K562 (cell line): ENCODE data around the gene CEP70. TPM values are rescaled to one million over a fixed set of nuclear protein-coding genes. Genes with fewer than 3 reads are reported as not detected.

Source experiments
- ATAC-seq: fragments of 200-7000 bp; cut with Tn5 transposase; 3 replicates; pipeline ENCODE4 v1.9.1; 2020; ENCODE audit warnings: moderate library complexity
- BruUV-seq: library from RNA; stranded (reverse); fragments of 400-500 nt; replicated peaks from 2 replicates; lab custom pipeline; 2021; lab: Mats Ljungman, UMichigan
- CTCF ChIA-PET: fragments of 300-600 bp; formaldehyde crosslinking; extraction: SDS; loops from one replicate; lab custom pipeline; 2021; ENCODE audit warnings: low intra/inter-chr PET ratio; lab: Yijun Ruan, JAX
- POLR2A ChIA-PET: fragments of 300-600, 350-650 bp; sonication (Branson Sonifier 250); formaldehyde crosslinking; extraction: SDS; loops from one replicate; lab custom pipeline; 2021; ENCODE audit warnings: antibody characterized with exemption, inconsistent platforms; lab: Yijun Ruan, JAX
- DNase-seq, 4 experiments: peaks; one replicate each; pipeline versions ENCODE4 v3.0.0 to v3.0.0-alpha.2; 2011 to 2018; ENCODE audit warnings: low spot score in 3 of 4, mixed read lengths in 3 of 4; ENCODE audit errors: extremely low read depth in 1 of 4
- FAIRE-seq: peaks from 2 replicates; lab custom pipeline; 2011; peaks lifted over from hg19 to GRCh38; lab: Jason Lieb, UNC
- H2AFZ ChIP-seq: 2 replicates; pipeline ENCODE4 v1.6.0; 2011; ENCODE audit warnings: low read depth, low read length, control low read depth, inconsistent platforms
- H3K27ac ChIP-seq: fragments of 200-600 bp; 3 replicates; pipeline ENCODE4 v1.8.0; 2011; ENCODE audit warnings: low read depth, mild to moderate bottlenecking, control low read depth, inconsistent platforms, low read length, moderate library complexity, mixed read lengths; ENCODE audit errors: extremely low read depth
- H3K27me3 ChIP-seq, 2 experiments: fragments of 300-600 bp in 1 of 2; 2 replicates in 1 of 2; 3 replicates in 1 of 2; pipeline versions ENCODE4 v1.6.0 to v1.8.0; 2011; ENCODE audit warnings: inconsistent platforms in 2 of 2, low read length in 2 of 2, mild to moderate bottlenecking in 1 of 2, mixed read lengths in 1 of 2, moderate library complexity in 1 of 2; ENCODE audit not compliant: control insufficient read depth in 2 of 2, insufficient read depth in 2 of 2
- H3K36me3 ChIP-seq: fragments of 300-600 bp; 3 replicates; pipeline ENCODE4 v1.8.0; 2011; ENCODE audit warnings: mild to moderate bottlenecking, low read length, inconsistent platforms; ENCODE audit not compliant: control insufficient read depth, insufficient read depth
- H3K4me1 ChIP-seq, 2 experiments: fragments of 200-600 bp in 1 of 2; replicated peaks in 1 of 2; 2 replicates in 1 of 2; 3 replicates in 1 of 2; pipeline versions ENCODE4 v1.5.1 to v1.8.0; 2011; ENCODE audit warnings: inconsistent platforms in 2 of 2, low read length in 2 of 2, mild to moderate bottlenecking in 1 of 2, mixed read lengths in 1 of 2, moderate library complexity in 1 of 2; ENCODE audit not compliant: control insufficient read depth in 2 of 2, insufficient read depth in 2 of 2
- H3K4me2 ChIP-seq: 2 replicates; pipeline ENCODE4 v1.6.1; 2011; ENCODE audit warnings: low read length, control low read depth, inconsistent platforms, mixed read lengths; ENCODE audit not compliant: insufficient read depth
- H3K4me3 ChIP-seq: fragments of 200-600 bp; sonication (generic), shearing (Covaris generic); 2 replicates; pipeline ENCODE4 v1.5.1; 2016; ENCODE audit warnings: control low read depth, inconsistent platforms
- H3K79me2 ChIP-seq: fragments of 200-600 bp; 3 replicates; pipeline ENCODE4 v1.8.0; 2011; ENCODE audit warnings: low read length, inconsistent platforms; ENCODE audit not compliant: control insufficient read depth, insufficient read depth
- H3K9ac ChIP-seq, 2 experiments: 2 replicates each; pipeline versions ENCODE4 v1.6.0 to v1.6.1; 2011; ENCODE audit warnings: low read depth in 2 of 2, low read length in 2 of 2, control low read depth in 1 of 2, inconsistent platforms in 1 of 2, mild to moderate bottlenecking in 1 of 2, mixed read lengths in 1 of 2; ENCODE audit not compliant: insufficient read depth in 1 of 2
- H3K9me1 ChIP-seq: one replicate; pipeline ENCODE4 v1.6.0; 2011; ENCODE audit warnings: inconsistent platforms, mild to moderate bottlenecking, low read length, moderate library complexity; ENCODE audit not compliant: control insufficient read depth, insufficient read depth
- H3K9me3 ChIP-seq: replicated peaks from 2 replicates; pipeline ENCODE4 v1.5.1; 2011; ENCODE audit warnings: low read depth, low read length, inconsistent platforms; ENCODE audit not compliant: control insufficient read depth, insufficient read depth
- H4K20me1 ChIP-seq: replicated peaks from 2 replicates; pipeline ENCODE4 v1.6.1; 2011; ENCODE audit warnings: low read length, inconsistent platforms, mixed read lengths; ENCODE audit not compliant: control insufficient read depth, insufficient read depth
- CXXC5 ChIP-seq: fragments of 250-450 bp; sonication (Bioruptor Pico); IDR thresholded peaks from 2 replicates; pipeline ENCODE4 v1.8.0; 2022; ENCODE audit warnings: inconsistent platforms, mild to moderate bottlenecking, moderate library complexity
- NELFE ChIP-seq: IDR thresholded peaks from 2 replicates; pipeline ENCODE4 v1.6.1; 2011; ENCODE audit warnings: mild to moderate bottlenecking; ENCODE audit not compliant: insufficient read depth, insufficient read length
- RAD21 ChIP-seq, 2 experiments: fragments of 250-450 bp in 1 of 2; fragments of 450-650 bp in 1 of 2; sonication (Bioruptor Pico) in 1 of 2; formaldehyde crosslinking in 1 of 2; IDR thresholded peaks in 1 of 2; conservative IDR thresholded peaks in 1 of 2; 2 replicates each; pipeline versions ENCODE4 v1.4.0 to v1.8.0; 2020 to 2022; ENCODE audit warnings: mild to moderate bottlenecking in 2 of 2, moderate library complexity in 1 of 2
- U2AF2 ChIP-seq: fragments of 200-400 bp; formaldehyde crosslinking; optimal IDR thresholded peaks from 2 replicates; pipeline ENCODE3; 2017; ENCODE audit warnings: low read depth, mild to moderate bottlenecking, low read length
- ZNF551 ChIP-seq: fragments of 250-450 bp; sonication (Bioruptor Pico); IDR thresholded peaks from 2 replicates; pipeline ENCODE4 v1.5.0; 2021; ENCODE audit warnings: mild to moderate bottlenecking, moderate library complexity
- whole genome bisulfite sequencing: fragments of 100-300 bp; shearing (Covaris generic); methylation state at CpG from one replicate; pipeline ENCODE4 v1.1.6; 2016; ENCODE audit warnings: low coverage, mixed read lengths; ENCODE audit not compliant: insufficient coverage; ENCODE audit errors: missing lambda C conversion rate; 5-methylcytosine and 5-hydroxymethylcytosine counted together
- in situ Hi-C: fragments of 300-500 bp; cut with MboI; formaldehyde crosslinking; loops from 4 replicates; pipeline ENCODE4 v1.15.0; 2018; ENCODE audit warnings: inconsistent platforms, mixed read lengths
- intact Hi-C: fragments of 100-400 bp; cut with micrococcal nuclease; formaldehyde crosslinking; loops from 2 replicates; pipeline ENCODE4 v1.14.2; 2022
- polyA plus RNA-seq, 8 experiments: library from polyadenylated mRNA; depleted of rRNA in 4 of 8; stranded (reverse) in 5 of 8; unstranded in 3 of 8; fragments of >200 nt; fragmentation: Nextera tagmentation in 2 of 8; fragmentation: Illumina TruSeq in 1 of 8; extraction: Ambion mirVana in 2 of 8; extraction: Trizol in 1 of 8; gene quantifications; 2 replicates each; pipeline versions ENCODE4 v1.2.1 to v1.2.3, GENCODE V29; 2011 to 2014; ENCODE audit warnings: inconsistent platforms in 1 of 8, missing spikeins in 1 of 8
- total RNA-seq, 7 experiments: library from RNA; depleted of rRNA in 6 of 7; stranded (reverse); fragments of >200 nt in 6 of 7; fragmentation: Illumina TruSeq in 2 of 7; extraction: Trizol in 2 of 7; gene quantifications; 2 replicates each; pipeline versions ENCODE4 v1.2.1 to v1.2.3, GENCODE V29; 2011 to 2021; ENCODE audit warnings: low replicate concordance in 1 of 7
- TF ChIP-seq, protein P1 (sequence below): fragments of 150-350 bp; IDR thresholded peaks from 2 replicates; pipeline ENCODE4 v1.6.1; 2014; ENCODE audit warnings: low read depth, mild to moderate bottlenecking, low read length, borderline replicate concordance
- TF ChIP-seq, protein P2 (sequence below), 2 experiments: fragments of 200-800 bp in 1 of 2; sonication (Bioruptor generic) in 1 of 2; sonication (generic) in 1 of 2; formaldehyde crosslinking in 1 of 2; IDR thresholded peaks in 1 of 2; conservative IDR thresholded peaks in 1 of 2; 2 replicates each; pipeline versions ENCODE4 v1.5.0 to v1.6.1; 2016 to 2020; ENCODE audit warnings: missing compliant biosample characterization in 1 of 2, missing genetic modification characterization in 1 of 2, missing genetic modification reagents in 1 of 2
- TF ChIP-seq, protein P3 (sequence below): fragments of 250-450 bp; sonication (Bioruptor Pico); IDR thresholded peaks from 2 replicates; pipeline ENCODE4 v1.4.0; 2020; ENCODE audit warnings: mild to moderate bottlenecking, moderate library complexity
- TF ChIP-seq, protein P4 (sequence below), 3 experiments: IDR thresholded peaks in 2 of 3; conservative IDR thresholded peaks in 1 of 3; 2 replicates each; pipeline ENCODE4 v1.5.1; 2011 to 2012; ENCODE audit warnings: low read length in 3 of 3, mild to moderate bottlenecking in 3 of 3, control low read depth in 2 of 3, improper control_type of control experiment in 1 of 3, inconsistent platforms in 1 of 3, low read depth in 1 of 3, mixed read lengths in 1 of 3, moderate library complexity in 1 of 3; ENCODE audit not compliant: insufficient read depth in 2 of 3

Gene CEP70
- total and polyA plus RNA-seq, 9 of the 15 experiments (the other 6 are each of a cell fraction or from before 2014, with no cell fraction given): 16.1 to 31.5 (median 23.4) TPM

DNA sequence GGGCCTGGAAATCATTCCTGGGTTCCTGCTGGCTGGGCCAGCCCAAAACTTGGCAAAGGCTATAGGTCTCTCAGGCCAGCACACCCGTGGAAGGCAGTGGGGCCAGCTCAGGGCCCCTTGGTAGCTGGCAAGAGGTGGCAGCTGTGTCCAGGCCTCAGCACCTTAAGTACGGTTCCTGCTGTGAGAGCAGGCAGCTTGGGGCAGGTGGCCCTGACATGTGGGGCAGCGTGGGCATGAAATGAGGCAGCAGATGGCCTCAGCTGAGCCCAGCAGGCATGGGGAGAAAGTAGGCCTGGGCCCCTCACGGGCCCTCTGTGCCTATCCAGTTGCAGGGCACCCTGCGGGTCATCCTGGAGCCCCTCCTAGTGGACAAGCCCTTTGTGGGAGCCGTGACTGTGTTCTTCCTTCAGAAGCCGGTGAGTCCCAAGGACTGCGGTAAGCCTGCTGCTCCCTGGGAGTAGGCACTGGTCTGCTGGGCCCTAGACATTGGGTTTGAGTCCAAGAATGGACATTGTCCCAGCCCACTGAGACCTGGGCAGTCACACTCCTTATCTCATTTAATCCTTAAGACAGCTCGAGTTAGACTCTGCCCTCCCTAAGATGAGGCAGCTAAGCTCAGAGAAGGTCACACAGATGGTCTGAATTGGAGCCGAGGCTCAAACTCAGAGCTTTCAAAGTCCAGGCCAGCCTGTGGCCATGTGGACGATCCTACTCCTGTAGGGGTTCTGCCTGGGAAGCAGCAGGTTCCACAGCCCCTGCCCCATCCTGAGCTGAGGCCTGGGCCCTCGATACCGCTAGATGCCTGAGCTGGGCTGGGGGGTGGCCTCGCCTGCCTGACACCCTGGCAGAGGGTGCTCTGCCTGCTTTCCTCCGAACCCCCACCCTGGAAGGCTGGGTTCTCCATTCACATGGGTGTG is 134.2 kb downstream of the CEP70 start:
- BruUV-seq: no TSS peak
- Histone ChIP-seq H4K20me1 (0 out of 2 replicates have a peak, but pooled peaks cover 4% of the 10 kb centered on the region), H3K79me2 (no peaks in the 10 kb centered on the region), H3K4me2 (no peak overlapping the region), H3K27ac (no peak overlapping the region), H2AFZ (no peak overlapping the region), H3K9me1 (no peaks in the 10 kb centered on the region), H3K27me3 (peaks cover 0 to 48% of the 10 kb centered on the region in 2 experiments; a peak in 3 of 5 replicates), H3K9me3 (no peaks in the 10 kb centered on the region), H3K9ac (peak overlapping the region in 1 of 2 experiments; percentile 26; a peak in 2 of 4 replicates), H3K4me3 (no peak overlapping the region), H3K36me3 (no peaks in the 10 kb centered on the region), H3K4me1 (peaks cover 0 to 4% of the 10 kb centered on the region in 2 experiments; a peak in 2 of 5 replicates)
- ATAC-seq: peak; percentile 67
- intact Hi-C loops (loop anchor here (5.0 kb wide), 2 partner anchors 43 to 462 kb away; no protein-coding TSS in a partner anchor), in situ Hi-C loops (loop anchor here (10.0 kb wide), 1 partner anchor 475 kb away; no protein-coding TSS in a partner anchor)
- ChIA-PET CTCF (no interaction called here), POLR2A (interaction anchor here (1.0 kb wide), 1 partner anchor 10 kb away, joined by 3 read pairs; no protein-coding TSS in a partner anchor)
- 11% methylated on average over 12 of the region's 15 CpGs for WGBS
- FAIRE-seq: no peak
- no peak for DNase-seq
- TF ChIP-seq, protein P1, sequence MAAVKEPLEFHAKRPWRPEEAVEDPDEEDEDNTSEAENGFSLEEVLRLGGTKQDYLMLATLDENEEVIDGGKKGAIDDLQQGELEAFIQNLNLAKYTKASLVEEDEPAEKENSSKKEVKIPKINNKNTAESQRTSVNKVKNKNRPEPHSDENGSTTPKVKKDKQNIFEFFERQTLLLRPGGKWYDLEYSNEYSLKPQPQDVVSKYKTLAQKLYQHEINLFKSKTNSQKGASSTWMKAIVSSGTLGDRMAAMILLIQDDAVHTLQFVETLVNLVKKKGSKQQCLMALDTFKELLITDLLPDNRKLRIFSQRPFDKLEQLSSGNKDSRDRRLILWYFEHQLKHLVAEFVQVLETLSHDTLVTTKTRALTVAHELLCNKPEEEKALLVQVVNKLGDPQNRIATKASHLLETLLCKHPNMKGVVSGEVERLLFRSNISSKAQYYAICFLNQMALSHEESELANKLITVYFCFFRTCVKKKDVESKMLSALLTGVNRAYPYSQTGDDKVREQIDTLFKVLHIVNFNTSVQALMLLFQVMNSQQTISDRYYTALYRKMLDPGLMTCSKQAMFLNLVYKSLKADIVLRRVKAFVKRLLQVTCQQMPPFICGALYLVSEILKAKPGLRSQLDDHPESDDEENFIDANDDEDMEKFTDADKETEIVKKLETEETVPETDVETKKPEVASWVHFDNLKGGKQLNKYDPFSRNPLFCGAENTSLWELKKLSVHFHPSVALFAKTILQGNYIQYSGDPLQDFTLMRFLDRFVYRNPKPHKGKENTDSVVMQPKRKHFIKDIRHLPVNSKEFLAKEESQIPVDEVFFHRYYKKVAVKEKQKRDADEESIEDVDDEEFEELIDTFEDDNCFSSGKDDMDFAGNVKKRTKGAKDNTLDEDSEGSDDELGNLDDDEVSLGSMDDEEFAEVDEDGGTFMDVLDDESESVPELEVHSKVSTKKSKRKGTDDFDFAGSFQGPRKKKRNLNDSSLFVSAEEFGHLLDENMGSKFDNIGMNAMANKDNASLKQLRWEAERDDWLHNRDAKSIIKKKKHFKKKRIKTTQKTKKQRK: no peak
- TF ChIP-seq, protein P2, sequence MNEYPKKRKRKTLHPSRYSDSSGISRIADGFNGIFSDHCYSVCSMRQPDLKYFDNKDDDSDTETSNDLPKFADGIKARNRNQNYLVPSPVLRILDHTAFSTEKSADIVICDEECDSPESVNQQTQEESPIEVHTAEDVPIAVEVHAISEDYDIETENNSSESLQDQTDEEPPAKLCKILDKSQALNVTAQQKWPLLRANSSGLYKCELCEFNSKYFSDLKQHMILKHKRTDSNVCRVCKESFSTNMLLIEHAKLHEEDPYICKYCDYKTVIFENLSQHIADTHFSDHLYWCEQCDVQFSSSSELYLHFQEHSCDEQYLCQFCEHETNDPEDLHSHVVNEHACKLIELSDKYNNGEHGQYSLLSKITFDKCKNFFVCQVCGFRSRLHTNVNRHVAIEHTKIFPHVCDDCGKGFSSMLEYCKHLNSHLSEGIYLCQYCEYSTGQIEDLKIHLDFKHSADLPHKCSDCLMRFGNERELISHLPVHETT (CRISPR knock-in tag; conservative IDR thresholded peaks at IDR 0.05 in 1 of 2, IDR thresholded peaks at IDR 0.05 in 1 of 2): no peak
- TF ChIP-seq CXXC5 (no peak), ZNF551 (CRISPR knock-in tag) (no peak), NELFE (no peak), RAD21 (CRISPR knock-in tag; conservative IDR thresholded peaks at IDR 0.05 in 1 of 2, IDR thresholded peaks at IDR 0.05 in 1 of 2) (peak in 1 of 2 experiments; percentile 49; a peak in 2 of 4 replicates), U2AF2 (no peak)
- TF ChIP-seq, protein P3, sequence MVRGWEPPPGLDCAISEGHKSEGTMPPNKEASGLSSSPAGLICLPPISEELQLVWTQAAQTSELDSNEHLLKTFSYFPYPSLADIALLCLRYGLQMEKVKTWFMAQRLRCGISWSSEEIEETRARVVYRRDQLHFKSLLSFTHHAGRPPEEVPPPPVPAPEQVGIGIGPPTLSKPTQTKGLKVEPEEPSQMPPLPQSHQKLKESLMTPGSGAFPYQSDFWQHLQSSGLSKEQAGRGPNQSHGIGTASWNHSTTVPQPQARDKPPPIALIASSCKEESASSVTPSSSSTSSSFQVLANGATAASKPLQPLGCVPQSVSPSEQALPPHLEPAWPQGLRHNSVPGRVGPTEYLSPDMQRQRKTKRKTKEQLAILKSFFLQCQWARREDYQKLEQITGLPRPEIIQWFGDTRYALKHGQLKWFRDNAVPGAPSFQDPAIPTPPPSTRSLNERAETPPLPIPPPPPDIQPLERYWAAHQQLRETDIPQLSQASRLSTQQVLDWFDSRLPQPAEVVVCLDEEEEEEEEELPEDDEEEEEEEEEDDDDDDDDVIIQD (CRISPR knock-in tag): no peak
- TF ChIP-seq, protein P4, sequence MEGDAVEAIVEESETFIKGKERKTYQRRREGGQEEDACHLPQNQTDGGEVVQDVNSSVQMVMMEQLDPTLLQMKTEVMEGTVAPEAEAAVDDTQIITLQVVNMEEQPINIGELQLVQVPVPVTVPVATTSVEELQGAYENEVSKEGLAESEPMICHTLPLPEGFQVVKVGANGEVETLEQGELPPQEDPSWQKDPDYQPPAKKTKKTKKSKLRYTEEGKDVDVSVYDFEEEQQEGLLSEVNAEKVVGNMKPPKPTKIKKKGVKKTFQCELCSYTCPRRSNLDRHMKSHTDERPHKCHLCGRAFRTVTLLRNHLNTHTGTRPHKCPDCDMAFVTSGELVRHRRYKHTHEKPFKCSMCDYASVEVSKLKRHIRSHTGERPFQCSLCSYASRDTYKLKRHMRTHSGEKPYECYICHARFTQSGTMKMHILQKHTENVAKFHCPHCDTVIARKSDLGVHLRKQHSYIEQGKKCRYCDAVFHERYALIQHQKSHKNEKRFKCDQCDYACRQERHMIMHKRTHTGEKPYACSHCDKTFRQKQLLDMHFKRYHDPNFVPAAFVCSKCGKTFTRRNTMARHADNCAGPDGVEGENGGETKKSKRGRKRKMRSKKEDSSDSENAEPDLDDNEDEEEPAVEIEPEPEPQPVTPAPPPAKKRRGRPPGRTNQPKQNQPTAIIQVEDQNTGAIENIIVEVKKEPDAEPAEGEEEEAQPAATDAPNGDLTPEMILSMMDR (IDR thresholded peaks at IDR 0.05 in 2 of 3, conservative IDR thresholded peaks at IDR 0.05 in 1 of 3; ENCODE audit: insufficient read depth in 2 of 3, low read depth in 1 of 3, low read length in 3 of 3): peak; percentile 15 to 34 (median 25); a peak in 1 of 6 replicates
